Mesenchymal stem cell (in vitro differentiated cells and primary cell): Measurements from ENCODE around the gene NHSL1.

Experiments
- DNase-seq: peaks from one replicate; pipeline ENCODE4 v3.0.0-alpha.2; 2013
- H2AFZ ChIP-seq: one replicate; pipeline ENCODE4 v1.6.1; 2013; ENCODE audit warnings: low read depth, mild to moderate bottlenecking, control low read depth, inconsistent platforms, low read length, moderate library complexity
- H2AK5ac ChIP-seq: 2 replicates; pipeline ENCODE4 v1.6.1; 2013; ENCODE audit warnings: low read length, moderate library complexity, mild to moderate bottlenecking, inconsistent platforms; ENCODE audit not compliant: severe bottlenecking
- H2BK120ac ChIP-seq: one replicate; pipeline ENCODE4 v1.6.1; 2013; ENCODE audit warnings: low read depth, mild to moderate bottlenecking, inconsistent platforms, low read length, moderate library complexity
- H2BK12ac ChIP-seq, 2 experiments: one replicate each; pipeline ENCODE4 v1.6.1; 2013; ENCODE audit warnings: inconsistent platforms in 2 of 2, low read length in 2 of 2, mild to moderate bottlenecking in 2 of 2, moderate library complexity in 2 of 2, control low read depth in 1 of 2
- H2BK15ac ChIP-seq: one replicate; pipeline ENCODE4 v1.6.1; 2013; ENCODE audit warnings: mild to moderate bottlenecking, low read depth, inconsistent platforms; ENCODE audit not compliant: poor library complexity, severe bottlenecking
- H2BK5ac ChIP-seq: 2 replicates; pipeline ENCODE4 v1.6.1; 2013; ENCODE audit warnings: low read depth, mild to moderate bottlenecking, low read length, control low read depth, inconsistent platforms; ENCODE audit not compliant: poor library complexity, severe bottlenecking
- H3K14ac ChIP-seq, 2 experiments: one replicate each; pipeline ENCODE4 v1.6.1; 2013; ENCODE audit warnings: inconsistent platforms in 2 of 2, low read length in 2 of 2, control low read depth in 1 of 2, mild to moderate bottlenecking in 1 of 2, moderate library complexity in 1 of 2
- H3K18ac ChIP-seq, 2 experiments: one replicate each; pipeline ENCODE4 v1.6.1; 2013; ENCODE audit warnings: inconsistent platforms in 2 of 2, low read length in 2 of 2, control low read depth in 1 of 2, low read depth in 1 of 2, mild to moderate bottlenecking in 1 of 2
- H3K23ac ChIP-seq, 2 experiments: one replicate each; pipeline ENCODE4 v1.6.1; 2013; ENCODE audit warnings: inconsistent platforms in 2 of 2, low read length in 2 of 2, mild to moderate bottlenecking in 2 of 2, moderate library complexity in 2 of 2, control low read depth in 1 of 2
- H3K27ac ChIP-seq: 2 replicates; pipeline ENCODE4 v1.5.1; 2013; ENCODE audit warnings: mild to moderate bottlenecking, moderate library complexity, low read length, control low read depth, inconsistent platforms; ENCODE audit not compliant: poor library complexity, severe bottlenecking
- H3K27me3 ChIP-seq, 2 experiments: 2 replicates each; pipeline versions ENCODE4 v1.6.1 to v1.7.0; 2013; ENCODE audit warnings: low read length in 2 of 2, mild to moderate bottlenecking in 2 of 2, moderate library complexity in 2 of 2, control low read depth in 1 of 2, inconsistent platforms in 1 of 2; ENCODE audit not compliant: control insufficient read depth in 1 of 2, insufficient read depth in 1 of 2
- H3K36me3 ChIP-seq, 2 experiments: 2 replicates each; pipeline versions ENCODE4 v1.6.1 to v1.7.0; 2013; ENCODE audit warnings: low read length in 2 of 2, control low read depth in 1 of 2, inconsistent platforms in 1 of 2, low read depth in 1 of 2, mild to moderate bottlenecking in 1 of 2; ENCODE audit not compliant: insufficient read depth in 2 of 2, control insufficient read depth in 1 of 2
- H3K4ac ChIP-seq, 2 experiments: one replicate each; pipeline ENCODE4 v1.6.1; 2013; ENCODE audit warnings: inconsistent platforms in 2 of 2, low read length in 2 of 2, mild to moderate bottlenecking in 2 of 2, moderate library complexity in 2 of 2, control low read depth in 1 of 2, low read depth in 1 of 2
- H3K4me1 ChIP-seq: 2 replicates; pipeline ENCODE4 v1.6.1; 2013; ENCODE audit warnings: low read depth, low read length, control low read depth; ENCODE audit not compliant: control insufficient read depth, insufficient read depth
- H3K4me2 ChIP-seq: 2 replicates; pipeline ENCODE4 v1.6.1; 2013; ENCODE audit warnings: low read length, mild to moderate bottlenecking, inconsistent platforms; ENCODE audit not compliant: poor library complexity, severe bottlenecking
- H3K4me3 ChIP-seq, 2 experiments: 2 replicates each; pipeline versions ENCODE4 v1.5.1 to v1.7.0; 2013; ENCODE audit warnings: low read length in 2 of 2, mild to moderate bottlenecking in 2 of 2, control low read depth in 1 of 2, low read depth in 1 of 2; ENCODE audit not compliant: insufficient read depth in 1 of 2
- H3K79me1 ChIP-seq: replicated peaks from 2 replicates; pipeline ENCODE4 v1.6.1; 2013; ENCODE audit warnings: mild to moderate bottlenecking, control low read depth, low read length, inconsistent platforms; ENCODE audit not compliant: poor library complexity, severe bottlenecking
- H3K9ac ChIP-seq: 2 replicates; pipeline ENCODE4 v1.7.0; 2013; ENCODE audit warnings: mild to moderate bottlenecking, low read length, moderate library complexity
- H3K9me3 ChIP-seq: 2 replicates; pipeline ENCODE4 v1.7.0; 2013; ENCODE audit warnings: mild to moderate bottlenecking, low read length; ENCODE audit not compliant: control insufficient read depth
- H4K8ac ChIP-seq: one replicate; pipeline ENCODE4 v1.6.1; 2013; ENCODE audit warnings: inconsistent platforms, mild to moderate bottlenecking, low read length, moderate library complexity
- H4K91ac ChIP-seq: one replicate; pipeline ENCODE4 v1.6.1; 2013; ENCODE audit warnings: mild to moderate bottlenecking, low read length, inconsistent platforms
- WGBS: methylation state at CpG from one replicate; pipeline ENCODE4 v1.1.7; 2013; ENCODE audit warnings: mixed read lengths; 5-methylcytosine and 5-hydroxymethylcytosine counted together

The NHSL1 gene

GRCh38 chr6:138383776-138384175 lies 115.5 kb downstream of the NHSL1 start:
- H2AK5ac ChIP-seq, result no peak overlapping the region
- H2AFZ ChIP-seq, result no peak overlapping the region
- 71% methylated on average over 2 of the region's 3 CpGs for WGBS
- no peaks in the 10 kb centered on the region for H3K79me1 ChIP-seq
- no peaks in the 10 kb centered on the region for H3K9me3 ChIP-seq
- H3K4me1 ChIP-seq, result peaks cover 2% of the 10 kb centered on the region
- H3K4me2 ChIP-seq, result no peak overlapping the region
- no peak overlapping the region for H3K23ac ChIP-seq
- H2BK5ac ChIP-seq, result no peak overlapping the region
- H2BK120ac ChIP-seq, result no peak overlapping the region
- no peak overlapping the region for H3K14ac ChIP-seq
- H3K18ac ChIP-seq, result no peak overlapping the region
- no peak overlapping the region for H3K27ac ChIP-seq
- H3K4ac ChIP-seq, result no peak overlapping the region
- H4K91ac ChIP-seq, result no peak overlapping the region
- no peak overlapping the region for H2BK15ac ChIP-seq
- H2BK12ac ChIP-seq, result no peak overlapping the region
- H3K4me3 ChIP-seq, result no peak overlapping the region
- no peak overlapping the region for H3K9ac ChIP-seq
- no peaks in the 10 kb centered on the region for H3K36me3 ChIP-seq
- no peaks in the 10 kb centered on the region for H3K27me3 ChIP-seq
- no peak overlapping the region for H4K8ac ChIP-seq
- no peak for DNase-seq

- Histone ChIP-seq H2AK5ac (no peak overlapping the region), H4K91ac (no peak overlapping the region), H2BK120ac (no peak overlapping the region), H4K8ac (no peak overlapping the region), H2BK15ac (no peak overlapping the region), H2BK5ac (no peak overlapping the region), H3K9ac (no peak overlapping the region), H3K27ac (no peak overlapping the region), H3K4me1 (peaks cover 2% of the 10 kb centered on the region), H3K14ac (no peak overlapping the region), H2BK12ac (no peak overlapping the region), H3K4ac (no peak overlapping the region), H3K27me3 (no peaks in the 10 kb centered on the region), H3K18ac (no peak overlapping the region), H3K23ac (no peak overlapping the region), H3K9me3 (no peaks in the 10 kb centered on the region), H2AFZ (no peak overlapping the region), H3K4me2 (no peak overlapping the region), H3K4me3 (no peak overlapping the region), H3K79me1 (no peaks in the 10 kb centered on the region), H3K36me3 (no peaks in the 10 kb centered on the region)
- no peak for DNase-seq
- WGBS, result 75% methylated on average over 8 of the region's 8 CpGs
These were observed 116.6 kb downstream of the NHSL1 start for GRCh38 chr6:138382498-138383265.

- Histone ChIP-seq H3K27me3 (no peaks in the 10 kb centered on the region), H2AFZ (no peak overlapping the region), H2BK15ac (no peak overlapping the region), H3K4me2 (no peak overlapping the region), H3K18ac (no peak overlapping the region), H2BK120ac (no peak overlapping the region), H3K4ac (no peak overlapping the region), H3K79me1 (no peaks in the 10 kb centered on the region), H3K14ac (no peak overlapping the region), H3K23ac (no peak overlapping the region), H3K4me3 (no peak overlapping the region), H4K91ac (no peak overlapping the region), H2BK5ac (no peak overlapping the region), H3K27ac (no peak overlapping the region), H3K9ac (no peak overlapping the region), H3K36me3 (no peaks in the 10 kb centered on the region), H2AK5ac (no peak overlapping the region), H4K8ac (no peak overlapping the region), H3K9me3 (no peaks in the 10 kb centered on the region), H3K4me1 (peaks cover 2% of the 10 kb centered on the region), H2BK12ac (no peak overlapping the region)
- DNase-seq, result no peak
- no CpG with 5 or more reads among the region's 4 CpGs for WGBS
These were observed 120.8 kb downstream of the NHSL1 start for GRCh38 chr6:138378463-138378862.

- no peak within 1 kb of the TSS for H3K23ac ChIP-seq
- no peak within 1 kb of the TSS for H2BK12ac ChIP-seq
- no peak within 1 kb of the TSS for H2AFZ ChIP-seq
- no peaks in the 10 kb centered on the region for H3K9me3 ChIP-seq
- H3K4me1 ChIP-seq, result peaks cover 2% of the 10 kb centered on the region
- H2BK120ac ChIP-seq, result no peak within 1 kb of the TSS
- H3K27ac ChIP-seq, result no peak within 1 kb of the TSS
- H4K91ac ChIP-seq, result no peak within 1 kb of the TSS
- no peaks in the 10 kb centered on the region for H3K27me3 ChIP-seq
- no peak within 1 kb of the TSS for H3K4me2 ChIP-seq
- H3K9ac ChIP-seq, result no peak within 1 kb of the TSS
- no peaks in the 10 kb centered on the region for H3K79me1 ChIP-seq
- no peak within 1 kb of the TSS for H4K8ac ChIP-seq
- WGBS, result 87% methylated on average over 4 of the region's 6 CpGs
- no peak within 1 kb of the TSS for H2BK15ac ChIP-seq
- no peak within 1 kb of the TSS for H3K14ac ChIP-seq
- H2AK5ac ChIP-seq, result no peak within 1 kb of the TSS
- H3K4ac ChIP-seq, result no peak within 1 kb of the TSS
- H3K18ac ChIP-seq, result no peak within 1 kb of the TSS
- no peak within 1 kb of the TSS for H2BK5ac ChIP-seq
- no peak within 1 kb of the TSS for H3K4me3 ChIP-seq
- DNase-seq, result no peak
- no peaks in the 10 kb centered on the region for H3K36me3 ChIP-seq
These were observed 121.5 kb downstream of the NHSL1 start, which contains the start of gene SMIM28 for GRCh38 chr6:138377844-138378243. Gene SMIM28, plus strand, starts transcription at chr6:138377905. Its CDS starts 168 bp downstream, at chr6:138378073.
